Endothelial cell of hepatic sinusoid (primary cell): ENCODE measurements around the gene SLC8A1.

ENCODE experiments used
- in situ Hi-C: cut with HindIII; loops from 2 replicates; pipeline ENCODE4 v1.10.0; 2017; ENCODE audit warnings: low sequenced_read_pairs

Gene SLC8A1

DNA sequence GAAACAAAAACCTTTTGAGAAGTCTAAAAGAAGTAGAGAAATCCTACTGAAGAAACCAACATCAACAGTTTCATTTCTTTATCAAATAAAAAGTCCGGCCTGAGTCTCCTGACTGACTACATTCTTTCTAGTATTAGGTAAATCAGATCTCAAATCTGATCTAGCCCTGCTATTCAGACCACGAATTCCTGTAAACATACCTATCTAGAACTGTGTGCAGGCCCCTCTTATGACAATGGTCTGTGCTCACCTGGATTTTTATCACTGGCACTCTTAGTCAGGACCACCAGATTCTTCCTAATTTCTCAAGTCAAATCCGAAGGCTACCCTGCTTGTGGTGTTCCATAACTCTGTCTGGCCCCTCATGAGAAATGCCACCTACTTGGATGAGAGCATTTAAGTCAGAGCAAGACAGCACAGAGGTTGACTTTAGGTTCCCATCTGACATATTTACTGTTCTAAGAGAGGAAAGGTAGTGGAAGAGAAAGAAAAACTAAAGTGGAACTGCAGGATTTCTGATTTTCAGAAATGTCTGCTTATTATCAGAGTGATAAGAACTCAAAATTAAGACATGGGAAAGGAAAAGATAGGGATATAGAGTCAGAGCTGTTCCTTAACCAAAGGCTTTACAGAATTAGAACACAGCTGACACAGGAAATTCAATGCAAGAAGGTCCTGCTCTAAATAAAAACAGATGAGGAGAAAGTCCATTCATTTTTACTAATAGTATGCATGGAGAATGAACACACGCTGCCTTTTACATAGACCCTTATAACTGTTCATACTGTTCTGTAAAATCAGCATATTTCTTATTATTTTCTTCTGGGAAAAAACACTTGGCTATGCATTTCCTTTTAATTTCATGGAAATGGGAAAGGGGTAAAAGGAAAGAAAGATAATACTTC lies 56.5 kb downstream of the SLC8A1 start:
- in situ Hi-C loops: no loop called here

GRCh38 chr2:40394597-40394996 lies 57.3 kb downstream of the SLC8A1 start:
- in situ Hi-C loops: no loop called here

DNA sequence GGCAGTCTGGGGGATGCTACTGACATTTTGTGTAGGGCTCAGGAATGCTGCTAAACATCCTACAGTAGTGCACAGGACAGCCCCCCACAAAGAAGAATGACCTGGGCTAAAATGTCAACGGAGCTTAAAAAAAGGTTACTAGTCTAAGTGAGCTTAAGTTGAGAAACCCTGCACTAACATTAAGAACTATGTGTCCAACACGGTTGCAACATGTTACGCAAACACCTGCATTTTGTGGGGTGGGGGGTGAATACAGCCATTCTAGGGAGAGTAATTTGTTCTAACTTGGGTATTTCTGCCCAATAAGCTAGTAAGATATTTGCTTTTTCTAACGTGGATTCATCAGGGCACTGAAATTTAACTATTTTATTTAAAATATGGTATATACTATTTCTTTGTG lies 57.9 kb downstream of the SLC8A1 start:
- in situ Hi-C loops: no loop called here

- in situ Hi-C loops: no loop called here
Observed at GRCh38 chr2:40388161-40388560, 63.7 kb downstream of the SLC8A1 start.

GRCh38 chr2:40386177-40386576 lies 65.7 kb downstream of the SLC8A1 start:
- in situ Hi-C loops: no loop called here

- in situ Hi-C loops: no loop called here
Observed at GRCh38 chr2:40384714-40385113, 67.2 kb downstream of the SLC8A1 start.

- in situ Hi-C loops: no loop called here
Observed at GRCh38 chr2:40384233-40384632, 67.7 kb downstream of the SLC8A1 start.

DNA sequence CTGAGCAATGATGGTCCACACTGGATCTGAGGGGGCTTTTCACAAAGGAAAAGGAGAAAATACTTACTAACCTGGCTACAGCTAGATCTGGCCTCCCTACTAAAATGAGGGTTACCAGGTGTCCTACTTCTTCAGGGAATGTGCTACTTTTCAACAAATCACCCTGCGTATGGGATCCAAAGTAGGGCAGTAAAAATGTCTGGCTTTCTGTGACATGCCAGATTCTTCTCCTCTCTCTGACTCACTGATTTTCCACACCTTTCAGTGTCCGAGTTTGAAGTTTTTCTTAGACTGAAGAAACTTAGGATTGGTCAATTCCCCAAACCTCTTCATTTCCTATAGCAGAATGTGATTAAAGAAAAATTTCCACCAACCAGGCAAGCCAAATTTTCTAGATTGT lies 71.2 kb downstream of the SLC8A1 start:
- in situ Hi-C loops: no loop called here

GRCh38 chr2:40380041-40380440 lies 71.8 kb downstream of the SLC8A1 start:
- in situ Hi-C loops: no loop called here

DNA sequence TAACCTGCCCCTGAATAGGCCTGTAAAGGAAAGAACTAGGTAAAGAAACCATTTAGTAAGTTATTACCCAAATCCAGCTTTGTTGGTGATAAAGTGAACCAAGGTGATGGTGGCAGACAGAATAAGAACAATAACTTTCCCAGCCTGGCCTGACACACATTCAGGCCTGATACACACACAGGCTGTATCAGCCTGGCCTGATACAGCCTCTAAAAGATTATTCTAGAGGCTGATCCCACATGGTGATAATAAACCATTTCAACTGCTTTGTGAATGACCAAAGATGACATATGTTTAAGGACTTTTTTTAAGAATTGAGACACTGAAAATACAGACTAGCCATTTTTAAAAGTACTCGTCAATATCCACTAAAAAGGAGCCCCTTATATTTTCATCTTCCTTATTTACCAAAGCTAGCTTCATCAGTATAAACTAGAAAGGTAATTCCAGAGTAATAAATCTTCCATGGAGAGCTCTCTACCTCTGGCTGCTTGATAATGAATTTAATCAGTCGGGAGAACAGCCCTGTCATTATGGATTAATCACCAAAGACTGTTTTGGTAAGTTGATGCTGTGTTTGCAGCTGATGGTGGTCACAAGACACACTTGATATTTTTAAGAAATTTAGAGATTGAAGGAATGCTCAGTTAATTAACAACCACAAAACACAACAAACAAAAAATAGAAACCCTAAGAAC lies 77.2 kb downstream of the SLC8A1 start:
- in situ Hi-C loops: no loop called here

- in situ Hi-C loops: no loop called here
Observed at GRCh38 chr2:40373111-40373510, 78.8 kb downstream of the SLC8A1 start.

- in situ Hi-C loops: no loop called here
Observed at GRCh38 chr2:40372283-40372985, 79.5 kb downstream of the SLC8A1 start.

DNA sequence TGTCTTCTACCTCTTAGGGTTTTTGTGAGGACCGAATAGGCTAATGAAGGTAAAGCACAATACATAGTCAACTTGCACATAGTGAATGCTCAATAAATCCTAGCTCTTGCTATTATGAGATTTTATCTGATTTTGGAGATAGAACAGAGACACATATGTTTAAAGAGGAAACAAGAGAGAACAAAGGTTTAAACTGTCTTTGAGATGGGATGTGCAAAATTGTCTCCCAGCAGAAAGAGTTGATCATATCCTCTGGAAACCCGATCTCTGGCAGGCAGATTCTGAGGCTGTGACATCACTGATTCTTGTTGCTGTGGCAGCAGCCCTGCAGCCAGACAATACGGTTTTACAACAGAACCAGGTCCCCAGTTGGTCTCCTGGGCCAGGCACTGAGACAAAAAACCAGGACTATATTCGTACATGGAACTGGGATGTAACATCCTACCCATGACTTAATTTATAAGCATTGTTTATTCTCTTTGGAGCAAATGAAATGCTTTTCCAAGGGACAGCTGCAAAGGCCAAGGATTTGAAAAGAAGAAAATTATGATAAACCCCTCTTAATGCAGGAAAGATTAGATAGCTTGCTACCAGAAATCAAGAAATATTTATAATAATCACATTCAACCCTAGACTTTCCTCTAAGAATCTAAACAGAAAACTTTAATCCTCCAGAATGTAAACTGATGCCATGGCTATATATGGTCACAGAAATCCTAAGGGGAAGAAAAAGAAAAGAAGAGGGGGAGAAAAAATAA lies 80.2 kb downstream of the SLC8A1 start:
- in situ Hi-C loops: no loop called here

DNA sequence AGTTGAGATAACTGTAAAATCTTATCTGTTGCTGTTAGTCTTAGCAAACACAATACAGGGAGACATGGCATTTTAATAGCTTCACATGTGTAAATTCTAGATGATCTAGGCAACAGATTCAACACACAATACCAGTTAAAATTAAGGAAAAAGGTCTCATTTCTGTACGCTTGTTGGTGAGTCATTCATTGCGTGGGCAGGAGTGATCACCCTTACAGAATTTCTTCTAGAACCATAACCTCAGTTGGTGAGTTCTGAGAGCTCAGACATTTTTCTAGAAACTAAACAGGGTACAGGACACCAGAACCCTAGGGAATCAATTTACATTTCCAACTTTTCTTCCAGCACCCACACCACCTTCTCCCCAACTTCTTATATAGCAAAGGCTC lies 81.9 kb downstream of the SLC8A1 start:
- in situ Hi-C loops: no loop called here

DNA sequence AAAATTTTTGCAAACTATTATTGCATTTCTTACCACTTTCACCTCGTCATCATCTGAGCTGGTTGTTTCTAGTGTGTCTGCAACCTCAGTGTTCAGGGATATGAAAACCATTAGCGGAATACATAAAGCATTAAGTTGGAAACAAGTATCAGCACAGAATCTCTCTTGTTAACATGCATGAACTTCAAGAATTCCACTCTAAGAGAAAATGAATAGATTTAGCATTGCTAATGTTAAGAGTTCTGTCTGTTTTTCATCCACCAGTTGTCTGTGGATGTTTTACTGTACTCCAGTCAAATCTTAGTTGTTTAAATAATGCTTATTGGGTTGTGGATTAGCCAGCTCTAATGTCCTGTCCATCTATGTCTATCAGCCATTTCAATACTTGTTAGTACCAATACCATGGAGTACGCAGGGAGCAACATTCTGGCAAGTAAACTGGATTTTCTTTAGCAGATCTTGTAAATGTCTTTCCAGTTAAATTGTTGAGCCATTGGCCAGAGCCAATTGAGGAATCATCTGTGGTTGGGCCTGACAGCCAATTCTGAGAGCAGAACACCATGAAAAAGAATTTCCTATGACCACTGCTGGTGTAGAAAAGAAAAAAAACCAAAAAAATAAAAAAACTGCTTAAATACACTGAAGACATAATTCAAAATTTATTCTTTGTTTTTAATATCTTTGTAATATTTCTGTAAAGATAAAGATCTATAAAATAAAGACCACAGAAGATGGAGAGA lies 82.5 kb downstream of the SLC8A1 start:
- in situ Hi-C loops: no loop called here

DNA sequence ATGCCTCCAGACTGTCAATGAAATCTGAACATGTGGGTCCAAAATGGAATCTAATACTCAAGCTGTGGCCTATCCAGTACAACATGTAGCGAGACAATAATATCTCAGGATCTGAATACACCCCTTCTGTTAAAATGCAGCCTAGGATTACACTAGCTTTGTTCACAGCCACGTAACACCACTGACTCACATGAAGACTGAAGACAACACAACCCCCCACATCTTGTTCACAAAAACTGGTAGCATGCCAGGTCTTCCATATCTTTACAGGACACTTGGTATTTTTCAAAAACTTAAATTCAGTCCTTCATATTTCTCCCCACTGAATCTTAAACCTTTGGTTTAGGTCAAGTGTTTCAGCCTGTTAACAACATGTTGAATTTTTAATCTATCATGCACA lies 84.2 kb downstream of the SLC8A1 start:
- in situ Hi-C loops: no loop called here

GRCh38 chr2:40367032-40367431 lies 84.9 kb downstream of the SLC8A1 start:
- in situ Hi-C loops: no loop called here

GRCh38 chr2:40364151-40364874 lies 87.6 kb downstream of the SLC8A1 start:
- in situ Hi-C loops: no loop called here

- in situ Hi-C loops: no loop called here
Observed at GRCh38 chr2:40363631-40364030, 88.3 kb downstream of the SLC8A1 start.

DNA sequence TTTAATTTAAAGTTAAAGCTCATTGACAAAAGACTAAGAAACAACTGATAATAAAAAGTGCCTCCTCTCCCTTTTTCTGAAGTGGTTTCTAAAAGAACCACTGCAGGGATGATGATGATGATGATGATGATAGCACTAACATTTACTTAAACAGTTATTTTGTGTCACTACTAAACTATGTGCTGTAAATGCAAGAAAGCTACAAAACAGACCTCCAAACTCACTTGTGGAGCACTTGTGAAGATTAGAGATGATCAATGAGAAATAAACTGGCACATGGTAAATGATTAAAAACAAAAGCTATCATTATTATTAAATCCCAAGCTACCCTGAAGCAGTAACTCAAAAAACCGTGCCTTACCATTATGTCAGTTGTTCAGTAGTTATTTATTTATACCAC lies 88.7 kb downstream of the SLC8A1 start:
- in situ Hi-C loops: no loop called here
